HepG2 (cell line): ENCODE results near the gene PSEN2. TPM values are rescaled to one million over a fixed set of nuclear protein-coding genes. Genes with fewer than 3 reads are reported as not detected.

ENCODE experiments used
- ATAC-seq: fragments of 200-7000 bp; cut with Tn5 transposase; 3 replicates; pipeline ENCODE4 v1.9.1; 2020; ENCODE audit warnings: mild to moderate bottlenecking, moderate library complexity
- BruUV-seq: library from RNA; stranded (reverse); fragments of 400-500 nt; replicated peaks from 2 replicates; lab custom pipeline; 2021; lab: Mats Ljungman, UMichigan
- CTCF ChIA-PET: fragments of 300-600 bp; formaldehyde crosslinking; extraction: SDS; loops from one replicate; lab custom pipeline; 2021; ENCODE audit warnings: low total read pairs, inconsistent platforms, low intra/inter-chr PET ratio; lab: Yijun Ruan, JAX
- POLR2A ChIA-PET: fragments of 350-600 bp; sonication (Branson Sonifier 250); formaldehyde crosslinking; loops from one replicate; lab custom pipeline; 2020; ENCODE audit warnings: antibody characterized with exemption, inconsistent platforms; lab: Yijun Ruan, JAX
- DNase-seq: peaks from one replicate; pipeline ENCODE4 v3.0.0-alpha.2; 2015; ENCODE audit warnings: low spot score
- FAIRE-seq: peaks from 3 replicates; lab custom pipeline; 2011; peaks lifted over from hg19 to GRCh38; lab: Jason Lieb, UNC
- H2AFZ ChIP-seq: one replicate; pipeline ENCODE4 v1.6.1; 2011; ENCODE audit warnings: low read length, inconsistent platforms
- H3K27ac ChIP-seq: fragments of 300-600 bp; 3 replicates; pipeline ENCODE4 v1.8.0; 2011; ENCODE audit warnings: mixed run types, mild to moderate bottlenecking, mixed read lengths, low read length, inconsistent platforms; ENCODE audit not compliant: insufficient read depth; ENCODE audit errors: extremely low read length
- H3K27me3 ChIP-seq, 2 experiments: fragments of 200-600 bp in 1 of 2; 2 replicates in 1 of 2; 3 replicates in 1 of 2; pipeline versions ENCODE4 v1.6.0 to v1.8.0; 2011; ENCODE audit warnings: low read length in 2 of 2, mild to moderate bottlenecking in 2 of 2, moderate library complexity in 2 of 2, inconsistent platforms in 1 of 2; ENCODE audit not compliant: insufficient read depth in 2 of 2, control insufficient read depth in 1 of 2
- H3K36me3 ChIP-seq, 2 experiments: fragments of 200-600 bp in 1 of 2; replicated peaks in 1 of 2; 2 replicates in 1 of 2; 3 replicates in 1 of 2; pipeline versions ENCODE4 v1.5.1 to v1.8.0; 2011; ENCODE audit warnings: low read length in 2 of 2, inconsistent platforms in 1 of 2; ENCODE audit not compliant: insufficient read depth in 2 of 2, control insufficient read depth in 1 of 2
- H3K4me1 ChIP-seq: 2 replicates; pipeline ENCODE4 v1.5.1; 2012; ENCODE audit warnings: low read length, inconsistent platforms; ENCODE audit not compliant: insufficient read depth
- H3K4me2 ChIP-seq: 2 replicates; pipeline ENCODE4 v1.6.0; 2011; ENCODE audit warnings: low read depth, low read length, inconsistent platforms
- H3K4me3 ChIP-seq, 3 experiments: fragments of 200-600 bp in 1 of 3; sonication (generic), shearing (Covaris generic) in 1 of 3; replicated peaks in 1 of 3; 2 replicates each; pipeline ENCODE4 v1.5.1; 2011 to 2016; ENCODE audit warnings: low read length in 3 of 3, inconsistent platforms in 2 of 3, low read depth in 2 of 3, mild to moderate bottlenecking in 2 of 3, control low read depth in 1 of 3, mixed read lengths in 1 of 3; ENCODE audit not compliant: insufficient read depth in 1 of 3
- H3K79me2 ChIP-seq: one replicate; pipeline ENCODE4 v1.6.1; 2011; ENCODE audit warnings: low read length, inconsistent platforms; ENCODE audit not compliant: insufficient read depth
- H3K9ac ChIP-seq: 2 replicates; pipeline ENCODE4 v1.6.0; 2011; ENCODE audit warnings: mild to moderate bottlenecking, low read depth, low read length, inconsistent platforms; ENCODE audit not compliant: insufficient read depth
- H3K9me3 ChIP-seq: 2 replicates; pipeline ENCODE4 v1.5.1; 2012; ENCODE audit warnings: mild to moderate bottlenecking, low read length
- H4K20me1 ChIP-seq: 2 replicates; pipeline ENCODE4 v1.6.0; 2011; ENCODE audit warnings: inconsistent platforms, mild to moderate bottlenecking, low read length, moderate library complexity; ENCODE audit not compliant: insufficient read depth
- ASH2L ChIP-seq: fragments of 300-600, 200-600 bp; sonication (generic); IDR thresholded peaks from 2 replicates; pipeline ENCODE4 v1.7.0; 2017; ENCODE audit warnings: low read depth, mild to moderate bottlenecking, moderate library complexity, mixed read lengths, low read length; ENCODE audit not compliant: insufficient read length
- CBX1 ChIP-seq: IDR thresholded peaks from one replicate; pipeline ENCODE4 v1.6.1; 2016; ENCODE audit warnings: antibody characterized with exemption, low read depth
- ELF1 ChIP-seq: sonication (generic); formaldehyde crosslinking; IDR thresholded peaks from 2 replicates; pipeline ENCODE4 v1.4.0; 2020; ENCODE audit warnings: missing genetic modification reagents
- GABPA ChIP-seq, 2 experiments: IDR thresholded peaks; 2 replicates each; pipeline ENCODE4 v1.6.1; 2011 to 2016; ENCODE audit warnings: low read depth in 2 of 2, low read length in 1 of 2, missing biosample characterization in 1 of 2, missing genetic modification characterization in 1 of 2
- GABPB1 ChIP-seq: IDR thresholded peaks from 2 replicates; pipeline ENCODE4 v1.6.1; 2016; ENCODE audit warnings: mild to moderate bottlenecking, missing genetic modification reagents, moderate library complexity, missing compliant biosample characterization
- KDM2A ChIP-seq: sonication (generic); formaldehyde crosslinking; IDR thresholded peaks from 2 replicates; pipeline ENCODE4 v1.4.0; 2020; ENCODE audit warnings: low read depth, missing genetic modification reagents, borderline replicate concordance
- MTF2 ChIP-seq: sonication (generic); formaldehyde crosslinking; IDR thresholded peaks from 2 replicates; pipeline ENCODE4 v1.5.0; 2020; ENCODE audit warnings: missing genetic modification reagents, borderline replicate concordance
- NPAS2 ChIP-seq: sonication (generic); formaldehyde crosslinking; IDR thresholded peaks from 2 replicates; pipeline ENCODE4 v1.8.0; 2022; ENCODE audit warnings: mild to moderate bottlenecking, missing genetic modification reagents, borderline replicate concordance
- PTBP1 ChIP-seq: fragments of 200-400 bp; formaldehyde crosslinking; IDR thresholded peaks from 2 replicates; pipeline ENCODE4 v1.6.1; 2018; ENCODE audit warnings: low read length, low read depth; ENCODE audit not compliant: poor library complexity, severe bottlenecking
- SALL1 ChIP-seq: sonication (generic); formaldehyde crosslinking; IDR thresholded peaks from 2 replicates; pipeline ENCODE4 v1.8.0; 2022; ENCODE audit warnings: mild to moderate bottlenecking, missing genetic modification reagents
- STAG1 ChIP-seq: sonication (generic); formaldehyde crosslinking; IDR thresholded peaks from 2 replicates; pipeline ENCODE4 v1.4.0; 2020; ENCODE audit warnings: missing genetic modification reagents
- ZFY ChIP-seq: sonication (generic); formaldehyde crosslinking; IDR thresholded peaks from 2 replicates; pipeline ENCODE4 v1.4.0; 2020; ENCODE audit warnings: missing genetic modification reagents
- ZNF30 ChIP-seq: sonication (generic); formaldehyde crosslinking; IDR thresholded peaks from 2 replicates; pipeline ENCODE4 v1.5.0; 2020; ENCODE audit warnings: mild to moderate bottlenecking, missing genetic modification reagents
- WGBS: methylation state at CpG from one replicate; pipeline ENCODE4 v1.1.6; 2017; ENCODE audit warnings: low lambda C conversion rate; 5-methylcytosine and 5-hydroxymethylcytosine counted together
- in situ Hi-C: cut with HindIII; loops from 2 replicates; pipeline ENCODE4 v1.10.0; 2017; ENCODE audit warnings: low pct_unique_long_range_greater_than_20kb; ENCODE audit not compliant: extremely low pct_ligation_motif_present
- intact Hi-C: fragments of 100-400 bp; cut with micrococcal nuclease; formaldehyde crosslinking; loops from one replicate; pipeline ENCODE4 v1.10.0; 2022; ENCODE audit not compliant: unreplicated experiment
- polyA plus RNA-seq, 8 experiments: library from polyadenylated mRNA; depleted of rRNA in 3 of 8; stranded (reverse) in 7 of 8; unstranded in 1 of 8; fragments of >200 nt; fragmentation: Illumina TruSeq in 4 of 8; extraction: Trizol in 4 of 8; gene quantifications; 2 replicates each; pipeline versions ENCODE4 v1.2.1 to v1.2.3, GENCODE V29; 2011 to 2016; ENCODE audit warnings: low read depth in 4 of 8, missing spikeins in 1 of 8, mixed read lengths in 1 of 8; ENCODE audit not compliant: insufficient read depth in 1 of 8
- total RNA-seq, 5 experiments: library from RNA; depleted of rRNA; stranded (reverse); fragments of >200 nt; fragmentation: Illumina TruSeq; extraction: Trizol; gene quantifications; 2 replicates each; pipeline ENCODE4 v1.2.3, GENCODE V29; 2016; ENCODE audit warnings: low read depth in 1 of 5
- TF ChIP-seq, protein P1 (sequence below): sonication (generic); formaldehyde crosslinking; IDR thresholded peaks from 2 replicates; pipeline ENCODE4 v1.4.0; 2020; ENCODE audit warnings: low read depth, mild to moderate bottlenecking, missing genetic modification reagents
- TF ChIP-seq, protein P2 (sequence below), 2 experiments: sonication (generic) in 1 of 2; formaldehyde crosslinking in 1 of 2; IDR thresholded peaks; 2 replicates each; pipeline versions ENCODE4 v1.4.0 to v1.6.1; 2018 to 2020; ENCODE audit warnings: missing genetic modification reagents in 2 of 2, borderline replicate concordance in 1 of 2, low read depth in 1 of 2, mild to moderate bottlenecking in 1 of 2, missing biosample characterization in 1 of 2
- TF ChIP-seq, protein P3 (sequence below): IDR thresholded peaks from 2 replicates; pipeline ENCODE4 v1.4.0; 2020; ENCODE audit warnings: mild to moderate bottlenecking, missing genetic modification reagents

PSEN2 gene
- total and polyA plus RNA-seq, 2 of the 13 experiments (the other 11 are each of a cell fraction or from before 2014, with no cell fraction given): 5.9 to 13.1 TPM

DNA sequence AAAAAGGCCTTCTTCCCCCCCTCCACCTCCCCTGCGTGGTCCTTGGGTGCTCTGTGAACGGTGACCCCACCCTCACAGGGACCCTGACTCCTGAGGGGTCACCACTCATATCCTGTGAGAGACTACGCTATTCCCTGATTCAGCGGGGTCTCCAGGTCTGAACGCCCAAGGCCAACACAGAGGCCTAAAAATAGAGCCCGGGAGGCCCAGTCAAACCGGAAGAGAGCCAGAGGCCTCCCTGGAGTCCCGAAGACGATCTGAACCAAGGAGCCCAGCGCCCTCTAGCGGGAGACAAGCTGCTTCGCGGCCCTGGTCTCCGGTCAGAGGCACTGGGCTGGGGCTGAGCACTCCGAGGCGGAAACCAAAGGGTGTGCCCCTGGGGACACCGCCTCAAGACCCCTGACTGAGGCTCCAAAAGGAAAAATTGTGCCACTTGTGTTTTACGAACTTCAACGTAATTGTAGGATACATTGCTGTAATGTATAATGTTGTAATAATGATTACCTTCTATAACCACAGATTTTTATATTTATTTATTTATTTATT is 42.4 kb upstream of the PSEN2 start:
- Histone ChIP-seq H3K9me3 (no peaks in the 10 kb centered on the region), H3K27me3 (peaks cover 2 to 39% of the 10 kb centered on the region in 2 experiments; a peak in 2 of 5 replicates), H3K9ac (no peak overlapping the region), H3K4me2 (no peak overlapping the region), H3K79me2 (no peaks in the 10 kb centered on the region), H3K4me1 (no peaks in the 10 kb centered on the region), H3K36me3 (no peaks in the 10 kb centered on the region), H2AFZ (no peak overlapping the region), H3K4me3 (no peak overlapping the region), H3K27ac (no peak overlapping the region), H4K20me1 (0 out of 2 replicates have a peak, but pooled peaks cover 5% of the 10 kb centered on the region)
- CTCF ChIA-PET: interaction anchor here (0.9 to 2.3 kb wide), 3 partner anchors 194 to 404 kb away, joined by 3 to 20 read pairs (median 4); no protein-coding TSS in a partner anchor
- peak; percentile 97 for ATAC-seq
- 49% methylated on average over 8 of the region's 19 CpGs for WGBS
- BruUV-seq: no TSS peak
- intact Hi-C loops: loop anchor here (2.0 kb wide), 1 partner anchor 281 kb away; no protein-coding TSS in a partner anchor
- POLR2A ChIA-PET: no interaction called here
- in situ Hi-C loops: loop anchor here (5.0 kb wide), 1 partner anchor 196 kb away; no protein-coding TSS in a partner anchor
- FAIRE-seq: no peak
- DNase-seq: peak; percentile 64
- no peak for TF ChIP-seq PTBP1
- TF ChIP-seq, protein P1, sequence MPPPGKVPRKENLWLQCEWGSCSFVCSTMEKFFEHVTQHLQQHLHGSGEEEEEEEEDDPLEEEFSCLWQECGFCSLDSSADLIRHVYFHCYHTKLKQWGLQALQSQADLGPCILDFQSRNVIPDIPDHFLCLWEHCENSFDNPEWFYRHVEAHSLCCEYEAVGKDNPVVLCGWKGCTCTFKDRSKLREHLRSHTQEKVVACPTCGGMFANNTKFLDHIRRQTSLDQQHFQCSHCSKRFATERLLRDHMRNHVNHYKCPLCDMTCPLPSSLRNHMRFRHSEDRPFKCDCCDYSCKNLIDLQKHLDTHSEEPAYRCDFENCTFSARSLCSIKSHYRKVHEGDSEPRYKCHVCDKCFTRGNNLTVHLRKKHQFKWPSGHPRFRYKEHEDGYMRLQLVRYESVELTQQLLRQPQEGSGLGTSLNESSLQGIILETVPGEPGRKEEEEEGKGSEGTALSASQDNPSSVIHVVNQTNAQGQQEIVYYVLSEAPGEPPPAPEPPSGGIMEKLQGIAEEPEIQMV (CRISPR knock-in tag): no peak
- TF ChIP-seq ASH2L: no peak
- no peak for TF ChIP-seq CBX1
- TF ChIP-seq ZFY (CRISPR knock-in tag): peak; percentile 40; the same call in 1 of the 2 replicates
- no peak for TF ChIP-seq MTF2 (CRISPR knock-in tag)
- TF ChIP-seq KDM2A: peak; percentile 28; the same call in 1 of the 2 replicates
- 0 out of 2 replicates have a peak, but pooled peaks have one; percentile 11 for TF ChIP-seq SALL1 (CRISPR knock-in tag)
- peak; percentile 63 for TF ChIP-seq GABPB1 (CRISPR knock-in tag)
- TF ChIP-seq, protein P2, sequence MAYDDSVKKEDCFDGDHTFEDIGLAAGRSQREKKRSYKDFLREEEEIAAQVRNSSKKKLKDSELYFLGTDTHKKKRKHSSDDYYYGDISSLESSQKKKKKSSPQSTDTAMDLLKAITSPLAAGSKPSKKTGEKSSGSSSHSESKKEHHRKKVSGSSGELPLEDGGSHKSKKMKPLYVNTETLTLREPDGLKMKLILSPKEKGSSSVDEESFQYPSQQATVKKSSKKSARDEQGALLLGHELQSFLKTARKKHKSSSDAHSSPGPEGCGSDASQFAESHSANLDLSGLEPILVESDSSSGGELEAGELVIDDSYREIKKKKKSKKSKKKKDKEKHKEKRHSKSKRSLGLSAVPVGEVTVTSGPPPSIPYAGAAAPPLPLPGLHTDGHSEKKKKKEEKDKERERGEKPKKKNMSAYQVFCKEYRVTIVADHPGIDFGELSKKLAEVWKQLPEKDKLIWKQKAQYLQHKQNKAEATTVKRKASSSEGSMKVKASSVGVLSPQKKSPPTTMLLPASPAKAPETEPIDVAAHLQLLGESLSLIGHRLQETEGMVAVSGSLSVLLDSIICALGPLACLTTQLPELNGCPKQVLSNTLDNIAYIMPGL (CRISPR knock-in tag; IDR thresholded peaks at IDR 0.05; ENCODE audit: borderline replicate concordance in 1 of 2, low read depth in 1 of 2): 0 out of 4 replicates have a peak, but pooled peaks of 1 of the 2 experiments have one; percentile 34
- TF ChIP-seq STAG1 (CRISPR knock-in tag): peak; percentile 81
- TF ChIP-seq, protein P3, sequence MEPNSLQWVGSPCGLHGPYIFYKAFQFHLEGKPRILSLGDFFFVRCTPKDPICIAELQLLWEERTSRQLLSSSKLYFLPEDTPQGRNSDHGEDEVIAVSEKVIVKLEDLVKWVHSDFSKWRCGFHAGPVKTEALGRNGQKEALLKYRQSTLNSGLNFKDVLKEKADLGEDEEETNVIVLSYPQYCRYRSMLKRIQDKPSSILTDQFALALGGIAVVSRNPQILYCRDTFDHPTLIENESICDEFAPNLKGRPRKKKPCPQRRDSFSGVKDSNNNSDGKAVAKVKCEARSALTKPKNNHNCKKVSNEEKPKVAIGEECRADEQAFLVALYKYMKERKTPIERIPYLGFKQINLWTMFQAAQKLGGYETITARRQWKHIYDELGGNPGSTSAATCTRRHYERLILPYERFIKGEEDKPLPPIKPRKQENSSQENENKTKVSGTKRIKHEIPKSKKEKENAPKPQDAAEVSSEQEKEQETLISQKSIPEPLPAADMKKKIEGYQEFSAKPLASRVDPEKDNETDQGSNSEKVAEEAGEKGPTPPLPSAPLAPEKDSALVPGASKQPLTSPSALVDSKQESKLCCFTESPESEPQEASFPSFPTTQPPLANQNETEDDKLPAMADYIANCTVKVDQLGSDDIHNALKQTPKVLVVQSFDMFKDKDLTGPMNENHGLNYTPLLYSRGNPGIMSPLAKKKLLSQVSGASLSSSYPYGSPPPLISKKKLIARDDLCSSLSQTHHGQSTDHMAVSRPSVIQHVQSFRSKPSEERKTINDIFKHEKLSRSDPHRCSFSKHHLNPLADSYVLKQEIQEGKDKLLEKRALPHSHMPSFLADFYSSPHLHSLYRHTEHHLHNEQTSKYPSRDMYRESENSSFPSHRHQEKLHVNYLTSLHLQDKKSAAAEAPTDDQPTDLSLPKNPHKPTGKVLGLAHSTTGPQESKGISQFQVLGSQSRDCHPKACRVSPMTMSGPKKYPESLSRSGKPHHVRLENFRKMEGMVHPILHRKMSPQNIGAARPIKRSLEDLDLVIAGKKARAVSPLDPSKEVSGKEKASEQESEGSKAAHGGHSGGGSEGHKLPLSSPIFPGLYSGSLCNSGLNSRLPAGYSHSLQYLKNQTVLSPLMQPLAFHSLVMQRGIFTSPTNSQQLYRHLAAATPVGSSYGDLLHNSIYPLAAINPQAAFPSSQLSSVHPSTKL: 0 out of 2 replicates have a peak, but pooled peaks have one; percentile 9
- TF ChIP-seq ZNF30: no peak
- peak; percentile 68 for TF ChIP-seq ELF1
- TF ChIP-seq GABPA (IDR thresholded peaks at IDR 0.05; ENCODE audit: low read depth, low read length): no peak
- TF ChIP-seq GABPA (CRISPR knock-in tag; IDR thresholded peaks at IDR 0.05; ENCODE audit: low read depth): peak; percentile 51; the same call in 1 of the 2 replicates
- no peak for TF ChIP-seq NPAS2
